PC-9 (cell line): ENCODE data around the gene LPCAT1.

Experiments used
- CTCF ChIP-seq: fragments of 200-600 bp; sonication (generic); conservative IDR thresholded peaks from 2 replicates; pipeline ENCODE4 v1.6.1; 2017; ENCODE audit warnings: mixed run types, antibody characterized with exemption, mild to moderate bottlenecking, moderate library complexity
- EZH2 ChIP-seq: fragments of 200-600 bp; sonication (generic); IDR thresholded peaks from 2 replicates; pipeline ENCODE4 v1.8.0; 2017; ENCODE audit warnings: antibody characterized with exemption, low read depth

DNA sequence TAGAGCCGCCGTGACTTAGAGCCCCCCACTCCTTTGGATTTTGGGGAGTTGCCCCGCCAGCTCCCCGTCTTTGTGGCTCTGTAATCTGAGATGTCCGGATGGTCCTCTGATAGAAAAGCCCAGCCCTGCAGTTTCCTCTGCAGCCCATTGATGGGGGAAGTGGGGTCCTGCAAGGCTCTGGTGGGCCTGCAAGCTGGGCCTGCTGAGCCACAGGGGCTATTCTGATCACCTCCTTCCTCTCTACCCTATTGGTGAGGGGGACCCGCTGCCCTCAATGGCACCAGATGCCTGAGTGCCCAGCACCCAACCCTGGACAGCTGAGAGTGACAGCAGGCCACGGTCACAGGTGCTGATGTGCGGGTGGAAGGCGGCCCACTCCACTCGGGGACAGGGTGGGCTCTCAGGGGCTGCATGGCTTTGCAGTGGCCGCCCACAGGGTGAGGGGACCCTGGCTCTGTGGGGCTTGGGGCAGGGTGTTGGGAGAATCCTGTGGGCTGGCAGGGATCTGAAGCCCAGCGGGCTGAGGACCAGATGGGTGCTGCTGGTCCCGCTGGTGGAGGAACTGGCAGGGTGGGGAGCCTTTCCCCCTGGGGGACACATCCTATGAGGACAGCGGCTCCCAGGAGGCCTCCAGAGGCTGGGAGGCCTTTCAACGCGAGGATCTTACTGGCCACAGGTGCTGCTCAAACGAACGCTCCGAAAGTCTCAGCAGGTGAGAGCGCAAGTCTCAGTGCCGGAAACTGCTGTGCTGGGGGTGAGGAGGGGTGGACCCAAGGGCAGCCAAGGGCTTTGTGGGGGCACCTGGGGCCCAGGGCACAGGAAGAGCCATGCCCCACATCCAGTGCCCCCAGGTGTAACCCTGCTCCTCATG, 30.0 kb upstream of the LPCAT1 start:
- TF ChIP-seq EZH2 (no peak), CTCF (no peak)
